MCF 10A (cell line): ENCODE results near the gene DSG3. TPM values are rescaled to one million over a fixed set of nuclear protein-coding genes. Genes with fewer than 3 reads are reported as not detected.
"Not testable (repeated sequence)": the region's sequence is repeated elsewhere in the genome, so short reads cannot be mapped to it uniquely, and the experiment has no call there.

Experiments
- BruUV-seq: library from RNA; stranded (reverse); fragments of 400-500 nt; replicated peaks from 2 replicates; lab custom pipeline; 2021; lab: Mats Ljungman, UMichigan
- CTCF ChIA-PET: fragments of 300-600 bp; sonication (Branson Sonifier 250); formaldehyde crosslinking; extraction: SDS; loops from one replicate; lab custom pipeline; 2021; ENCODE audit warnings: antibody characterized with exemption, inconsistent platforms; lab: Yijun Ruan, JAX
- POLR2A ChIA-PET: fragments of 300-600, 350-650 bp; sonication (Branson Sonifier 250); formaldehyde crosslinking; extraction: SDS; loops from one replicate; lab custom pipeline; 2020; ENCODE audit warnings: antibody characterized with exemption, inconsistent platforms; lab: Yijun Ruan, JAX
- DNase-seq: peaks from one replicate; pipeline ENCODE4 v3.0.0-alpha.2; 2018; ENCODE audit not compliant: unreplicated experiment
- H3K27ac Mint-ChIP-seq: one replicate; pipeline ENCODE4 v1.8.0; 2022; ENCODE audit warnings: mild to moderate bottlenecking, low read depth, mixed read lengths; ENCODE audit not compliant: unreplicated experiment
- H3K27me3 Mint-ChIP-seq: one replicate; pipeline ENCODE4 v1.8.0; 2022; ENCODE audit warnings: mixed read lengths; ENCODE audit not compliant: insufficient read depth, unreplicated experiment
- H3K36me3 Mint-ChIP-seq: one replicate; pipeline ENCODE4 v1.8.0; 2022; ENCODE audit warnings: mild to moderate bottlenecking, moderate library complexity, mixed read lengths; ENCODE audit not compliant: insufficient read depth, unreplicated experiment
- H3K4me1 Mint-ChIP-seq: one replicate; pipeline ENCODE4 v1.8.0; 2022; ENCODE audit warnings: mixed read lengths; ENCODE audit not compliant: insufficient read depth, unreplicated experiment
- H3K4me3 Mint-ChIP-seq: one replicate; pipeline ENCODE4 v1.8.0; 2022; ENCODE audit warnings: mild to moderate bottlenecking, moderate library complexity, mixed read lengths; ENCODE audit not compliant: unreplicated experiment
- H3K9me3 Mint-ChIP-seq: one replicate; pipeline ENCODE4 v1.8.0; 2022; ENCODE audit warnings: mixed read lengths; ENCODE audit not compliant: unreplicated experiment
- CTCF ChIP-seq: fragments of 200-600 bp; IDR thresholded peaks from one replicate; pipeline ENCODE4 v1.8.0; 2022; ENCODE audit warnings: antibody characterized with exemption, mild to moderate bottlenecking; ENCODE audit not compliant: unreplicated experiment
- intact Hi-C: fragments of 100-400 bp; cut with micrococcal nuclease; formaldehyde crosslinking; loops from 2 replicates; pipeline ENCODE4 v1.14.1; 2022
- total RNA-seq: library from RNA; stranded (reverse); gene quantifications from 2 replicates; pipeline ENCODE4 v1.2.3, GENCODE V29; 2022

Gene DSG3
- total RNA-seq, 1 experiment from 2014 or later, result 68.5 TPM

DNA sequence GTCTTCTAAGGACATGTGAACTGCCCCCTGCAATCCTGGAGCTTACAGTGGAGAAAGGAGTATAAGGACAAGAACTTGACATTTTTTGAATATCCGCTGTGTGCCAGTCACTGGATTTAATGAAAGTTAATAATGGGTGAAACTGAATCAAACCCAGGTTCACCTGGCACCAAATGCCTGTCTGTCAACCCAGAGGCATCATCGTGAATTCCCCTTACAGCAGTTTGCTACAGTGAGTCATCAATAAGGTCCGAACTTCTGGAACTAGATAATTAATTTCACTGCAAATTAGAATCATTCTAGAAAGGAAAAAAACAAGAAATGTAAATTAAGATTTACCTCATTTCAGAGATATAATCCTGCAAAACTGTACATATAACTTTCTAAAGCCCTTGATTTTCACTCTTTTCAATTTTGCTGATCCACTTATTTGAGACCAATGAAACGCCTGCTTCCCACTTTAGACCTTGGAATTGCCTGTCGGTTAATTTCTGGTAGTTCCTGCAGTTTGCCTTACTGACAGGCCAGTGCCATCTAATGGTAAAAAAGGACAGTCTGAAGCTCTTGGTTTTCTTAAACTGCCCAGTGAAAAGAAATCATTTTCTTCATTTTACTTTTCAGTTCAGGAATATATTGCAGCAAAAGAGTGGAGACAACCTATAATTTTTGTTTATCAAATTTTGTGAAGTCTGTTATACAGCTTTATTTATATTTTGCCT lies 58.6 kb downstream of the DSG3 start:
- CTCF ChIA-PET, result interaction anchor here (0.5 to 1.8 kb wide), 10 partner anchors 15 to 1351 kb away, joined by 3 to 7 read pairs (median 3); no protein-coding TSS in a partner anchor

GRCh38 chr18:31507124-31507523 lies 59.6 kb downstream of the DSG3 start:
- H3K27me3 Mint-ChIP-seq, H3K9me3 Mint-ChIP-seq, DNase-seq, H3K27ac Mint-ChIP-seq, H3K36me3 Mint-ChIP-seq, BruUV-seq, H3K4me3 Mint-ChIP-seq: not testable (repeated sequence)
- H3K4me1 Mint-ChIP-seq, result peaks cover 38% of the 10 kb centered on the region
- intact Hi-C loops, result loop anchor here (5.0 kb wide), 2 partner anchors 240 to 510 kb away; no protein-coding TSS in a partner anchor
- POLR2A ChIA-PET, result interaction anchor here (1.0 to 8.9 kb wide), 7 partner anchors 8 to 238 kb away, joined by 3 to 189 read pairs (median 3); partner anchors contain the start of genes DSG2 and DSG3
- CTCF ChIA-PET, result interaction anchor here (0.6 to 1.8 kb wide), 4 partner anchors 18 to 1044 kb away, joined by 3 to 7 read pairs (median 4); no protein-coding TSS in a partner anchor

More for the DNA sequence above, 58.6 kb downstream of the DSG3 start:
- Mint-ChIP-seq H3K27ac (no peak overlapping the region), H3K27me3 (no peaks in the 10 kb centered on the region), H3K4me1 (peaks cover 34% of the 10 kb centered on the region), H3K4me3 (no peak overlapping the region), H3K9me3 (no peaks in the 10 kb centered on the region), H3K36me3 (no peaks in the 10 kb centered on the region)
- no TSS peak for BruUV-seq
- peak; percentile 35 for TF ChIP-seq CTCF
- intact Hi-C loops, result loop anchor here (1.0 to 5.0 kb wide), 3 partner anchors 82 to 509 kb away; no protein-coding TSS in a partner anchor
- DNase-seq, result peak; percentile 42
- POLR2A ChIA-PET, result interaction anchor here (0.5 to 8.9 kb wide), 18 partner anchors 7 to 465 kb away, joined by 3 to 189 read pairs (median 3); partner anchors contain the start of genes DSG2 and DSG3

DNA sequence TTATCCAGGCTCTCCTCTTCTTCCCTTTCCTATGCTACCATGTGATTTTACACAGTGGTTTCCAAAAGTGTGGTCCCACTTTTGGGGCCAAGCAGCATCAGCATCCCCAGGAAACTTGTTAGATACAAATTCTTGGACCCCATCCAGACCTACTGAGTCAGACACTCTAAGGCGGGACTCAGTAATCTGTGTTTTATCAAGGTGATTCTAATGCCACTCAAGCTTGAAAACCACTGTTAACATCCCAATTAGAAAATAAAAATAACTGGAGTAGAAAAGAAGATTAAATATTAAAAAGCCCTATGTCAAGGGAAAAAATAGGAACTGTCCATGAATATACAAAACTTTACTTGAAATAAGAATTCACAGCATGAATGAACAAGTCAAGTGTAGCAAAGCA lies 61.2 kb downstream of the DSG3 start:
- Mint-ChIP-seq H3K9me3 (no peaks in the 10 kb centered on the region), H3K27me3 (no peaks in the 10 kb centered on the region), H3K4me3 (no peak overlapping the region), H3K4me1 (peaks cover 53% of the 10 kb centered on the region), H3K27ac (no peak overlapping the region), H3K36me3 (peaks cover 5% of the 10 kb centered on the region)
- ChIA-PET POLR2A (interaction anchor here (0.6 to 8.9 kb wide), 16 partner anchors 10 to 467 kb away, joined by 3 to 189 read pairs (median 6); partner anchors contain the start of genes DSC3, DSG2 and DSG3), CTCF (interaction anchor here (0.5 to 2.8 kb wide), 4 partner anchors 85 to 538 kb away, joined by 3 to 16 read pairs (median 3); no protein-coding TSS in a partner anchor)
- intact Hi-C loops, result loop anchor here (5.0 kb wide), 2 partner anchors 241 to 511 kb away; no protein-coding TSS in a partner anchor
- BruUV-seq, result no TSS peak
- DNase-seq, result peak; percentile 57
- TF ChIP-seq CTCF, result no peak

DNA sequence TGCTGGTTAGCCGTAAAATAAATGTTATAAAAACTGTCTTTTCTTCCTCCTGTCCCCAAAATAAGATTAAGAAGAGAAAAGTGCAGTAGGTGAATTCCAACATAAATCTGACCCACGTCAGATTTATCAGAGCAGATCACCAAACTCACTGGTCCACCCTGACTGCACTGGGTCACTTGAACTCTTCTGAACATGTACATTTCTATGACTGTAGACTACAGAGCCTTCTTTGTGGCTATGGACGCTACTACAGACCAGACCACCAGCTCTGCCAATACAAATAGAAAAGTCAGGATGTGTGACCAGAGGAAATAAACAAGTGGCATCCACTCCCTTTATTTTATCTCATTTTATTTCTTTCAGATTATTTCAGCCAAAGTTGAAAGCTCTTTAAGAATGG lies 62.0 kb downstream of the DSG3 start:
- BruUV-seq, result no TSS peak
- Mint-ChIP-seq H3K9me3 (no peaks in the 10 kb centered on the region), H3K27ac (peak overlapping the region; percentile 59), H3K4me1 (peaks cover 57% of the 10 kb centered on the region), H3K4me3 (no peak overlapping the region), H3K36me3 (peaks cover 5% of the 10 kb centered on the region), H3K27me3 (no peaks in the 10 kb centered on the region)
- intact Hi-C loops, result loop anchor here (5.0 kb wide), 2 partner anchors 242 to 512 kb away; no protein-coding TSS in a partner anchor
- TF ChIP-seq CTCF, result no peak
- CTCF ChIA-PET, result interaction anchor here (0.6 to 2.8 kb wide), 8 partner anchors 9 to 233 kb away, joined by 3 to 16 read pairs (median 4); no protein-coding TSS in a partner anchor
- POLR2A ChIA-PET, result interaction anchor here (0.8 to 8.9 kb wide), 19 partner anchors 10 to 468 kb away, joined by 3 to 189 read pairs (median 6); partner anchors contain the start of genes DSC3, DSG2 and DSG3
- no peak for DNase-seq
